Measurements from ENCODE around the gene ITGB5.

Gene ITGB5

DNA sequence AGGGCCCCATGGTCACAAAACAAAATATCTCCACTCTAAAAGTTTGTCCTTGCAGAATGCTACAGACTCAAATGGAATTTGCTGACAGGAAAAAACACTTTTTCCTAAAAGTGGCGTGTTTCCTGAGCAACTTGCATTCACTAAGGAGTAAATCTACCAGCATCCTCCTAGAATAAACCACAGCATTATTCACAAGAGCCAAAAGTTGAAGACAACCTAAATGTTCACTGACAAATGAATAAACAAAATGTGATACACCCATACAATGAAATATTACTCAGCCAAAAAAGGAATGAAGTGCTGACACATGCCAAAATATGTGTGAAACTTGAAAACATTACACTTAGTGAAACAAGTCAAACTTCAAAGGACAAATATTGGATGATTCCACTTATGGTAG lies 28.9 kb downstream of the ITGB5 start:
- DNase-seq: no peak

DNA sequence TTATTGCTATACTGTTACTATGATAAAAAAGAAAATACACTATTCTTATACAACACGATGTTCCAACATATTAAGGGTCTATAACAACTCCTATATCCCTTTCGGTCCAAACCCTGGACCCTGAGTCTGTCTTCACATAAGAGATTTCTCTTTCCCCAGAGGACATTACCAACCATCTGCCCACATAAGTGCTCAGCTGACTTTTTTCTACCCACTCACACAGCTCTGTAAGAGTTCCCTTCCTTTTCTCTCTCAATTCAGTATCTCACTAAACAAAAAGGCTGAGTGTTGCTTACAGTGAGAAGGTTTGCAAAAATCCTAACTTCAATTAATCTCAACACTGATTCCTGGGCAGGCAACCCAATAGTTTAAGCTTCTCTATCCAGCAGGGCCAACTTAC lies 30.5 kb downstream of the ITGB5 start:
- DNase-seq: peak; percentile 14

DNA sequence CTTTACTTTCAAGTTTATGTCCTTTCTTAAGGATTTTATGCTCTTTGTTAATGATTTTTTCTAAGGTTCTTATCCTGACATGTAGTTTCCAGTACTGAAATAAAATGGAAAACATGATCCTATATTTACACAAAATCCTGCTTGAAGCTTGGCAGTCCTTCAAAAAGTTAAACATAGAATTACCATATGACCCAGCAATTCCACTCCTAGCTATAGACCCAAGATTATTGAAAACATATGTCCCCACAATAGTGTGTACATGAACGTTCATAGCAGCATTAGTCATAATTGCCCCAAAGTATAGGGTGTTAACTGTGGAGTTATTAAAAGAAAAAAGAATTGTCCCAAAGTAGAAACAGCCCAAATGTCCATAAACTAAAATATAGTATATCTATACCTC lies 33.2 kb downstream of the ITGB5 start:
- DNase-seq: no peak

DNA sequence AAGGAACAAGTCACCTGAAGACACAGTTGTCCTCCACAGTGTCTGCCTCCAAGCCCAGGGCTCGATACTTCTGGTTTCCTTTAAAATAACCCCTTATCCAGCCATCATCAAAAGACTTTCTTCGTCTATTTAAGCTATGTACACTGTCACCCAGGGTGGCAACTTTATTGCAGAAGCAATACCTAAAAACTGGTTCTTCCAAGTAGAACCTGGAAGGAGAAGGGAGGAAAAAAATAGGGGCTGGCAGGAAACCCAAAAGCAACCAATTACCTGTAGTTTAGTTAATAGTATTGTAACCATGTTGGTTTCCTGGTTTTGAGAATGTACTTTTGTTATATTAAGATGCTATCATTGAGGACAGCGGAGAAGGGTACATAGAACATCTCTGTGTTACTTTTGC lies 33.7 kb downstream of the ITGB5 start:
- DNase-seq: no peak

DNA sequence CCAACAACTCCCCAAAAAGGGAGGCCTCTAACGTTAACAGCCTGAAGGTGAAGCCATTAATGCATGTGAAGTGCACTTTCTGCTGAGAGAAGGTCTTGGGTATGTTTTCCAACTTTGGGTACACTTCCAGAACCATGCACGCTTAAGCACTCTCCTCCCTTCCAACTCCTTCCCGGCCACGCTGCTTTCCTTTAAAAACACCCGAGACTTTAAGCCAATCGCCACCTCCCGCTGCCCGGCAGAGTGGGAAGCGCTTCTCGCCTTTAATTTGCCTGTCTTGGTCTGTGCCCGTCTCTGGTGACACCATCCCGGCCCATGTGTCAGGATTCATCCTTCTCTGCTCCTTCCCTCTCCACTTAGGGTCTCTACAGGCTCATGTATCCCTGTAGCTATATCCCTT lies 35.3 kb downstream of the ITGB5 start:
- no peak for DNase-seq

DNA sequence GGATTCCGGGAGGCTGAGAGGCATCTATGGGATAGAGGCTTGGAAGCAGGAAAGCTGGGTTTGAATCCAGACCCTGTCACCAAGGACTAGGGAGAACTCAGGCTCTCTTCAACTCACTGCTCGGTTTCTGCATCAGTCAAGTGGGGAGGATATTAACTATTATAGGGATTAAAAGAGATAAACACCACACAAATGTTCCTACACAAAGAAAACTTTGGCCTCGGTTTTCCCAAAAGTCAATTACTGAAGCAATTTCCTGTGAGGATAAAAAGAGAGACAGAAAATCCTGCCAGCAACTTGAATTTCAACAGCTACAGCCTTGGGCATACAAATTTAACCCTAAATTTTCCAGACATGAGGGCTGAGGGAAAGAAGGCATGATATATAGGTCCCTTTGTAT lies 36.0 kb downstream of the ITGB5 start:
- DNase-seq: no peak

DNA sequence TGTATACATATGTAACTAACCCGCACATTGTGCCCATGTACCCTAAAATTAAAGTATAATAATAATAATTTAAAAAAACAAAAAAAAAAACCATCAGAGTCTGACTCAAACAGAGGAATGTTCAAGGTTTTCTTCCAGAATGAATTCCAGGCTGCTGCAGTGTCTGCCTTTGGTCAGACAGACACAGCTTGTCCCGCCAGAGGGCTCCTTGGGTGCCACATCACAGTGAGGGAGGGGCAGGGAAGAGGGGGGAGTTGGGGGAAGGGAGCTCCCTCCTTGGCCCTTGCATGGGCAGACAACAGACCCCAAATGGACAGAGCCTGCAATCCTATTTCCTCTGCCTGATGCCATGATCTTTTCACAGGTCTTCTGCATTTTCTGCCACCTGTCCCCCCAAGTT lies 36.5 kb downstream of the ITGB5 start:
- DNase-seq: peak; percentile 8

DNA sequence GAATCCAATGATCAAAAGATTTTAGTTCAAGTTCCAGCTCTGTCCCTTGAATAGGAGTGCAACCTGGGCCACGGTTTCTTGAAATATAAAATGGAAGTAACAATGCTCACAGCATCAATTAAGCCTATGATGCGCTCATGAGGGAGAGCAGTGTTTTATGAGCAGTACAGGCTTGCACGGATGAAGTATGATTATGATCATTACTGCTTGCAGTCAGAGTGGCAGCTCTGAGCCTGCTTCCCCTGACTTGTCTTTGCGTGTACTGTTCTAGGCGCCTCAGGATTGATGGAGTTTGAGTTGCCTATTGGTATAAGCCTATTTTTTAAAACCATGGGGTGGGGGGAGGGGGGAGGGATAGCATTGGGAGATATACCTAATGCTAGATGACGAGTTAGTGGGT lies 37.0 kb downstream of the ITGB5 start:
- no peak for DNase-seq

DNA sequence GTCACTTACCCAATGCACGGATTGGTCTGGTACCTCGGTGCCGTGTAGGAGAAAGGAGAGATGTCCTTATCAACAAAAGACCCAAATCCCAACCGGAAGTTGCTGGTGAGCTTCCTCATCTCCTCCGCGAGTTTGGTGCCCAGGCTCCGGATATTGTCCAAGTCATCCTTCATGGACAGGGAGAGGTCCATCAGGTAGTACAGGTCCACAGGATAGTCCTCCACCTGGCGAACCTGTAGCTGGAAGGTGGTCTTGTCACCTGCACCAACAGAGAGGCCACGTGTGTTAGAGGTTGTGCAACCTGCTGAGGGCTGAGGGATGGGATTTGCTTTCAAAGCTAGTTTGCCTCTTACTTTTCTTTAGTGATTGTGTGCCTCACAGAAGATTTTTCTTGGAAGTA lies 38.9 kb downstream of the ITGB5 start:
- DNase-seq: no peak

DNA sequence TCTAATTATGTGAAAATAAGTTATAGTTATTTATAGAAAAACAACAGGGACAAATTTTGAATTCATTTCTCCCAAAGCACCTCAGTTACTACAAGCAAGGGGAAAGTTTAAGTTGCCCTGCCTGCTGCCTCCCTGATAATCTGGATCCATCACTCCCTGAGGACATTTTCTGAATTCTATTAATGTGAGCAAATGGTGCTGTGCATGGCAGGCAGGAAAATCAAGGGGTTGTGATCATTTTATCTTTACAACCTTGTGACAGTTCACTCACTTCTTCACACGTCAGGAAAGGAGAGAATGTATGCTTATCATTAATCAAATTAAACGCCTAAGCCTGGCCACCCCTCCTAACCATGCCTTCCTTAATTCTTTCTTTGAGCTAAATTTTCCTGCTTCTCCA lies 39.3 kb downstream of the ITGB5 start:
- DNase-seq: no peak

DNA sequence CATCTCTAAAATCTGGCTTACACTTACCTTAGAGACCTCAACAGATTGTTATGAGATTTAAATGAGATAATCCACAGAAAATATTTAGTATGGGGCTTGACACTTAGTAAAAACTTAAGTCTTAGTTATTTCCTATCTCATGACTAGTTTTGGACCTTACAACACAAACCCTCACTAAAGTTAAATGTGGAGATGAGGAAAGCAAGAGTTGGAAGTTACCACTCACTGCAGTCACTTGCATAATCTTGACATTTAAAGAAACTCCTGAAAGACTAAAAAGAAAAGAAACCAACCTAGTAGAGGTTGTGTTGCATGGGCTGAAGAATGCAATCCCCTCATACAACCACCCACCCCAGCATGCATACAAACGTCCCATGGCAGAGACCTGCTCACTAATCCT lies 40.1 kb downstream of the ITGB5 start:
- no peak for DNase-seq

DNA sequence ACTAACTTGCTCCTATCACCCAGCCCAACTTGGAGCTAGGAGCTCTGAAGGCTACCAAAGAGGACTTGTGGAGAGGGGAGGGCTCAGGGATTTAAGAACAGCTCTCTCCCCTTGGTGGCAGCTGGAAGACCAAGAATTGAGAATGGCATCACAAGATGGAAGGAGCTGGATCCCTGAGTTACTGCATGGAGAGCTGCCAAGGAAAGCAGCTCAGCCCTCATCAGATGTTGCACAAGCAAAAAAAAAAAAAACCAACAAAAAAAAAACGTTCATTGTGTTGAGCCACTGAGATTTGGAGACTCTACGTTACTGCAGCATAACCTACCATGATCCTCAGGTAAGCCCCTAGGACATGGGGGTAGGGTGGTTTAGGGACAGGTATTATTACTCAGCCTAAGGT lies 41.0 kb downstream of the ITGB5 start:
- DNase-seq: no peak

DNA sequence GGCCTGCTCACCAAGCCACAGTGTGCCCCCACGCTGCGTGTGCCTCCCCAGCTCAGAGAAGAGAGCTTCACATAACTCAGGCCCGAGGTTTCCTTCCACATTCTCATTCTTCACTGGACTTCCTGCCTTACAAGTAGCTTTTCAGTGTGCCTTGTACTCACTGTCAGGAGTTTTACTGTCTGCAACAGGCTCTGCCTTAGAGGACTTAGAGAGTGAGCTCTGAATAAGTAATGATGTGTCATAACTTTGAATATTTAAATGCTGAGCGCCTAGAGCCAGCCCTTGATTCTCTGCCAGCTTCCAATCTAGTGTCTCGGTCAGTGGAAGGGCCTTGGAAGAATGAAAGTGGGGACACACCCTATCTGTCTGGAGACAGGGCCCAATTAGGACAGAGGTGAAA lies 41.8 kb downstream of the ITGB5 start:
- DNase-seq: no peak

DNA sequence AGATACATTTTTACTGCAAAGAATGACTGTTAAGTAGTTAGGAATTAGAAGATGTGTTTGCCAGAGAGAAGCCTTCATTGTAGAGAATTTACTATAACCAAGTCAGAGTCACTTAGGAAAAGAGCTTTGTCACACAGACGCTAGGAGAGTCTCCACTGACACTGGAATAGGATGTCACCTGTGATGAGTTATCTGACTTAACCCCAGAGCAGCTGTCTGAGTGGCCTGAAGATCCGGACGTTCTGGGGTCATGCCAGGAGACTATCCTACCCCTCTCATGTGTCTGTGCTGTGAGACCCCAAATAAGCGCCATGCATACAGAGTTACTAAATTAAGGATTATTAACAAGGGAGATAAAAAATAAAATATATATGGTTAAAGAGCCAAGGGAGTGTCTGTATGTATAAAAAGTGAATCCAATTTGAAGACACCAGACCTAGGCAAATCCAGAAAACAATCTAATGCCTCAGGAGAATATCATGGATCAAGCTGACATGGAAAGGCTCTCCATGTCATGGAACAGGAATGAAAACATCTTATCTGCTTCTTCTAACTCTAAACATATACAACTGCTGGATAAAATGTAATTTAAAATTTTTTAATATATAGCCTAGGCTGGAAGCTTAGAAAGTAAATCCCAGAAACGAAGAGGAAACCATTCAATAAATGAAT lies 43.5 kb downstream of the ITGB5 start:
- DNase-seq: peak; percentile 28

DNA sequence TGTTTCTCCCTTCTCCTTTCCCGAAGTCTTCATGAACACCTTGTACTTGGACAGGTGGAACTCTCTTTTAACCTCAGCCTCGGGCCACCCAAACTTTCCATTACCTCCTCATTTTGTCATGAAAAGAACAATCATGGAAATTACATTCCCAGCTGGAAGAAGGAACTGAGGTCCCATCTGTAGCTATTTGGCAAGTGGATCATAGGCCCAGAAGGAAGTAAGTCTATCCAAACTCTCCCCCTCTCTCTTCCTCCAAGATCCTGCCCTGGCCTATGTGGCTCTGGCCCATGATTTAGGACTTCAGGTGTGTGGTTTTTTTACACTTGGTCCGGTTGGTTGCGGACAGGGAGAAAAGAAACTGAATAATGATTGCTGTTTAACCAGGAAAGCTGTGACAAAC lies 44.1 kb downstream of the ITGB5 start:
- DNase-seq: no peak

DNA sequence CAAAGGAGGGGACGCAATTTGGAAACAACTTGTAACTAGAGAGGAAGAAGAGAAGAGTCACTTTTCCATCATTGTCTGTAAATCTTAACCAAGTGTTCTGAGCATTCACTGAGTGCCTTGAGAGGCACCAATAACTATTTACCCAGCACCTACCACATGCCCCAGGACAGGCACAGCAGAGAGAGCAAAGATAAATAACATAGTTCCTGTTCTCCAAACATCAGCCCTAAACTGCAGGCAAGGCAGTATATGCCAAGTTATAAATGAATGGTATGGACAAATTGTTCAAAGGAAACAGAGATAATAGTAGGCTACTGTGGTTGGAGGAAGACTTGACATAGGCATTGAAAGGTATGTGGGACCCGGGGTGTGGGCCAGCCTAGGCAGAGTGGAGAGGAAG lies 45.6 kb downstream of the ITGB5 start:
- no peak for DNase-seq

DNA sequence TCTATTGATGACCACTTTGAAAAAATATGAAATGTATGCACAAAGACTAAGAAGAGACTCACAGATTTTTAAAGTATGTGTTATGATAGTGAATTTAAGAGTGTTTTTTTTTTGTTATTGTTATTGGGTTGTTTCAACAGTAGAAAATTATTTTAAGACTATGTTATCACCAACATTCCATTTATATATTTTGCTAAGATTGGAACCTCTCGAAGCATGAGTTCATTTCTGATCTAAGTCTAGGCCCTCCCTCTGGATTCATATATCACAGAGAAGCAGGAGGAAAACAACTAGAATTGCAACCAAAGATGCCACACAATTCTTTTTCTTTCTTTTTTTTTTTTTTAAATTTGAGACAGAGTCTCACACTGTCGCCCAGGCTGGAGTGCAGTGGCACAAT lies 46.8 kb downstream of the ITGB5 start:
- DNase-seq: no peak

DNA sequence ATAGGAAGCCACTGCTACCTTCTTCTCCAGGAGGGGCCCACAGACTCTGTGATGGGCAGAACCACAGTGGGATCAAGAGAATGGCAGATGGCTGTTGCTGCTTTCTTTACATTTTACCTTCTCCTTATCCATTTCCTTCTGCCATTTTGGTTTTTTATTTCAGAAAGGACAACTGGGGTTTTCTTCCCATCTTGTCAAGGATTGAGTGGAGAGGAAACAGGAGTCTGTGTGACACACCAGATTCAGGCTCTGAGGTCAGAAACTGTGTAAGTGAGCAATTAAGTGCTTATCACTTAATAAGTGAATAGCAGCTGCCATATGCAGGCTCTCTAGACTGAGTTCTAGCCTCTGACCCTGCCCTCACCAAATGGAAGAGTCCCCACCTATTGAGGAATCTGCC lies 47.3 kb downstream of the ITGB5 start:
- peak; percentile 60 for DNase-seq

DNA sequence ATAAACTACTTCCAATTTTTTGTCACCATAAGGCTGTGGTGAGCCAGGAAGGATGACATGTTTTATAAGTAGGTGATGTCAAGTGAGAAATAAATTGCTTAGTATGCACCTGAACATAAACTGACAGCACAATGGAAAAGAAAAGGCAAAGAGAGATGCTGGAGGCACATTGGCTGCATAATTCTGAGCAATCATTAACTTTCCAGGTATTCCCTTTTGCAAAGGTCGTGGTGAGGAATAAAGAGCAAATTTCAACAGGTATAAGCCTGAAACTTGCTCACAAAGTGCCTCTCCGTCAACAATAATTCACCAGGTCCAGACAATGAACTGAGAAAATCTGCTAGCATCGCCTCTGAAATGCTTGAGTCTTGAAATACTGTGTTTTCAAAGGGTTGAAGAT lies 48.2 kb downstream of the ITGB5 start:
- no peak for DNase-seq

DNA sequence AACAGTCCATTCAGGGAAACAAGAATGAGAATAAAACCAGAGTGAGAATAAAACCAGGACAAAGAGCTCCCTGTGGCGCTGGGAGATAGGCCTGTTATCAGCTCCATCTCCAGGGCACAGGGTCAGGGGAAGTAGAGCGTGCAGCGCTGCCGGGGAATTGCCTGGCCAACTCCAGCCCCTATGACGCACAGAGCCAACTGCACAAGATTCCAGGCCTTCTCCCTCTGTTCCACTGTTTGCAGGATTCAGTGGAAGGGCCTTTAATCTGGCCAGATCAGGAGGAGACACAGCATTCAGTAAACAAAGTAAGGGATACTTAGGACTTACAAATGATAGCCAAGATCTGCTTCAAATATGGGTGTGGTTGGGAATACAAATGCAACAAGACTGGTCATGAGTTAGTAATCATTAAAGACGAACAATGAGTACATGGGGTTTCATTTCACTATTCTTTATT lies 49.4 kb downstream of the ITGB5 start:
- DNase-seq: no peak

DNA sequence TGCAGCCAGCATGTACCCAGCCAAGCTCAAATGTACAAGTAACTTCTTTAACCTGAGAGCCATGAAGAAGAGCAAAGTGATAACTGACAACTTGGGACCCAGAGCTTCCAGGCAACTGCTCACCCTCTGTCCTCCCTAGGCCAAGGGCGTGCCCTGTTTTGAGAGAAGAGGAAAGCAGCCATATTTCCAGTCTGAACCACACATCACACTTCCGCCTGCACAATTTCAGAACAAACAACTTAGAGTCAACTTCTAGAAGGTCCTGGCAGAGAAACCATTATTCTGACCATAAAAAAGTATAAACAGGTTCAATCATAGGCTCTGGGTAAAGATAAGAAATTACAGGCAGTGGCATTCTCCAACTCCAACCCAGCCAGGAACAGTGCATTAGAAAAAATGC lies 50.1 kb downstream of the ITGB5 start:
- DNase-seq: no peak

DNA sequence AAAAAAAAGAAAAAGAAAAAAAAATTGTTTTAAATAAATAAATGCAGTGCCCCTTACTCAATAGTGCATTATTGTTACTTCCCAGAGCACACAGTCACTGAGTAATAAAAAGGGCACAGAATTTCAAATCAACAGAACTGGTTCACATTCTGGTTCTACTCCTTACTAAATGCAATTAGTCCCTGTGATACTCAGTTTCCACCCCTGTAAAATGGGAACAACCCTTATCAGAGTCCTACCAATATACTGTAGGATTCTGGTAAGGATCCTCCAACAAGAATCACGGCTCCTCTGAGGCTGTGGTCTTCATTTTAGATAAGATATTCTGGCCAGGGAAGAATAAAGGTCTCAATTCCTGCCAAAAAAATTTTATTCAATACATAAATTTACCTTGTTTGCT lies 50.7 kb downstream of the ITGB5 start:
- DNase-seq: no peak

DNA sequence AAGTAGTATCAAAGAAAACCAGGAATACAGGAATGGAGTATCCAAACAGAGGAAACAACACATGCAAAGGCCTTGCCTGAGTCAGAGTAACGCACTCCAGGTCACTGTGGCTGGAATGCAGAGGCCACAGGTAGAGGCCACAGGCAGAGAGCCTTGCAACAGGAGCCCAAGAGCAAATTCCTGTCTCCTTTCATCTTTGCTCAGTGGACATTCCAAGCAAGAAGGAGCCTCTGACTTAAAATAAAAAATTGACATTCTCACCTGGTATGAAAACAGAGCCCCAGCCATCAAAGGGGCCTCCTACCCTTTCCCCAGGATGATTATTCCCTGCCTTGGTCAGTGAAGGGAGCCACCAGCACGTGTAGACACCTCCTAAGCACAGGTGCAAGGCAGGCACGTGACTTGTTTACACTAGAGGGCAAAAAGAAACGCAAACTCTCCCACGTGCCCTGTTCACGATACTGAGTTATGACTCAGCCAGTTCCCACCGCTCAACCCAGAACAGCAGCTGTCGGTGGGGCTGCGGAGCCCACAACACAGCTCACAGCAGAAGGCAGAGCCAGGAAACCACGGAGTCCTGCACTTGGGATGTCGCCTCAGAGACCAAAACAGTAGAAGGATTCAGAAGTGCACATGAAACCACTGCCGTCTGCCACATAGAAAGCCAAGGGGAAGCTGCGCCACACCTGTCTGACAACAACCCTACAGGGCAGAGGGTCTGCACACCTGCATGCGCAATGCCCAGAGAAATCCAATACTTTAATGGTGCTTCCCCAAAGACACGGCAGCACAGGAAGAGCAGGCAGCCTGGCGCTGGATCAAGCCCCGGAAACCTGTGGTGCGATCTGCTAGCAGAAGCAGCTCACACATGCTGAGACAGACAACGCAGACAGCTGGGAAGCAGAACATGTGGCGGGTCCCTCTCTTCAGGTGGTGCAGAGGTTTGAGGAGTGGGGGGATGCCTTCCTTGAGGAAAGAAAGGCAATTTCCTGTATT lies 52.1 kb downstream of the ITGB5 start:
- DNase-seq: peak; percentile 24

DNA sequence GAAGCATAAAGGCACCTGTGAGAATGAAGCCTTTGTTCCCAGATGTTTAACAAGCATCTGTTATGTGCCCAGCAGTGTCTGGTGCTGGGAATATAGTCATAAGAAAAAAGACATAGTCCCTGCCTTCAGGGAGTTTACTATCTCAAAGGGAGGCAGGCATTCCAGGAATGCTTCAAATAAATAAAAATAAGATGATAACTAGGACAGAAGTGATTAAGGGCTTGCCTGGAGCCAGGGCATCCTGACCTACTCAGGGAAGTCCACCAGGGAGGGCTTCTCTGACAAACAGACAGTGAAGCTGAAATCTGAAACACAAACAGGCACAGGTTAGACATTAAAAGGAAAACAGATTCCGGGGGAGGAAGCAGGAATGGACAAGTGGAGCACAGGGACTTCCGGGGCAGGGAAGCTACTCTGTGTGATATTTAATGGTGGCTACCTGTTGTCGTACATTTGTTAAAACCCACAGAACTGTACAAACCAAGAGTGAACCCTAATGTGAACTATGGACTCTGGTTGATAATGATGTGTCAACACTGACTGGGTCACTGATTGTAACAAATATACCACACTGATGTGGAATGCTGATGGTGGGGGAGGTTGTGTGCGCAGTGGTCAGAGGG lies 53.3 kb downstream of the ITGB5 start:
- no peak for DNase-seq

Measured in NCI-H82 (cell line).